T follicular helper cell (primary cell): Measurements from ENCODE around the gene SEMA3C.

Experiments used
- DNase-seq: peaks from one replicate; pipeline ENCODE4 v3.0.0-alpha.2; 2020; ENCODE audit warnings: low read depth

The SEMA3C gene

GRCh38 chr7:80735330-80735729 is 183.5 kb downstream of the SEMA3C start:
- DNase-seq: no peak

- DNase-seq: no peak
Measured at GRCh38 chr7:80734011-80734410, 184.8 kb downstream of the SEMA3C start.

GRCh38 chr7:80733333-80733915 is 185.4 kb downstream of the SEMA3C start:
- DNase-seq: no peak

- DNase-seq: no peak
Measured at GRCh38 chr7:80732630-80733029, 186.2 kb downstream of the SEMA3C start.

GRCh38 chr7:80731281-80731680 is 187.6 kb downstream of the SEMA3C start:
- no peak for DNase-seq

- DNase-seq: no peak
Measured at GRCh38 chr7:80729591-80730320, 189.1 kb downstream of the SEMA3C start.

GRCh38 chr7:80726666-80727065 is 192.2 kb downstream of the SEMA3C start:
- DNase-seq: no peak

- no peak for DNase-seq
Measured at GRCh38 chr7:80725181-80725611, 193.7 kb downstream of the SEMA3C start.

- no peak for DNase-seq
Measured at GRCh38 chr7:80724249-80724871, 194.5 kb downstream of the SEMA3C start.

GRCh38 chr7:80722616-80723195 is 196.1 kb downstream of the SEMA3C start:
- no peak for DNase-seq

GRCh38 chr7:80721883-80722615 is 196.8 kb downstream of the SEMA3C start:
- no peak for DNase-seq

- DNase-seq: no peak
Measured at GRCh38 chr7:80720146-80720545, 198.7 kb downstream of the SEMA3C start.

GRCh38 chr7:80719261-80719660 is 199.6 kb downstream of the SEMA3C start:
- DNase-seq: no peak

- DNase-seq: no peak
Measured at GRCh38 chr7:80711531-80711930, 207.3 kb downstream of the SEMA3C start.

- DNase-seq: no peak
Measured at GRCh38 chr7:80708123-80708522, 210.7 kb downstream of the SEMA3C start.

- no peak for DNase-seq
Measured at GRCh38 chr7:80707318-80707717, 211.5 kb downstream of the SEMA3C start.

- DNase-seq: no peak
Measured at GRCh38 chr7:80705130-80705781, 213.6 kb downstream of the SEMA3C start.

- no peak for DNase-seq
Measured at GRCh38 chr7:80703272-80703671, 215.6 kb downstream of the SEMA3C start.

- no peak for DNase-seq
Measured at GRCh38 chr7:80699721-80700256, 219.1 kb downstream of the SEMA3C start.

GRCh38 chr7:80699045-80699638 is 219.7 kb downstream of the SEMA3C start:
- DNase-seq: no peak
